Left ventricle myocardium inferior (tissue), 1 donor: ENCODE measurements around the gene DIDO1. TPM values are rescaled to one million over a fixed set of nuclear protein-coding genes. Genes with fewer than 3 reads are reported as not detected.

Source experiments
- DNase-seq: peaks from one replicate; pipeline ENCODE4 v3.0.0-alpha.2; 2020
- H3K27ac ChIP-seq: fragments of 200-600 bp; replicated peaks from 2 replicates; pipeline ENCODE4 v1.8.0; 2021
- H3K27me3 ChIP-seq: fragments of 200-600 bp; 2 replicates; pipeline ENCODE4 v1.8.0; 2021; ENCODE audit warnings: low read depth
- H3K36me3 ChIP-seq: fragments of 200-600 bp; 2 replicates; pipeline ENCODE4 v1.8.0; 2021
- H3K4me1 ChIP-seq: fragments of 200-600 bp; 2 replicates; pipeline ENCODE4 v1.8.0; 2021
- H3K4me3 ChIP-seq: fragments of 200-600 bp; 2 replicates; pipeline ENCODE4 v1.8.0; 2021; ENCODE audit warnings: mild to moderate bottlenecking, moderate library complexity
- H3K9me3 ChIP-seq: fragments of 200-600 bp; replicated peaks from 2 replicates; pipeline ENCODE4 v1.8.0; 2021
- intact Hi-C: fragments of 100-400 bp; cut with micrococcal nuclease; formaldehyde crosslinking; loops from one replicate; pipeline ENCODE4 v1.11.0; 2022
- total RNA-seq: library from RNA; stranded (reverse); fragmentation: NEBNext Ultra II Directional; extraction: Animal tissue kit (Norgen Biotek cat#: 25700); gene quantifications from one replicate; pipeline ENCODE4 v1.2.1, GENCODE V29; 2021
- TF ChIP-seq, protein P1 (sequence below): fragments of 200-600 bp; IDR thresholded peaks from 2 replicates; pipeline ENCODE4 v1.8.0; 2021; ENCODE audit warnings: antibody characterized with exemption, mild to moderate bottlenecking, borderline replicate concordance
- donor health status: DM: no; HTN: yes; CAD: no; lungs with severe emphysema.

Gene DIDO1
- total RNA-seq, 1 donor from 2014 or later = 37.0 TPM

DNA sequence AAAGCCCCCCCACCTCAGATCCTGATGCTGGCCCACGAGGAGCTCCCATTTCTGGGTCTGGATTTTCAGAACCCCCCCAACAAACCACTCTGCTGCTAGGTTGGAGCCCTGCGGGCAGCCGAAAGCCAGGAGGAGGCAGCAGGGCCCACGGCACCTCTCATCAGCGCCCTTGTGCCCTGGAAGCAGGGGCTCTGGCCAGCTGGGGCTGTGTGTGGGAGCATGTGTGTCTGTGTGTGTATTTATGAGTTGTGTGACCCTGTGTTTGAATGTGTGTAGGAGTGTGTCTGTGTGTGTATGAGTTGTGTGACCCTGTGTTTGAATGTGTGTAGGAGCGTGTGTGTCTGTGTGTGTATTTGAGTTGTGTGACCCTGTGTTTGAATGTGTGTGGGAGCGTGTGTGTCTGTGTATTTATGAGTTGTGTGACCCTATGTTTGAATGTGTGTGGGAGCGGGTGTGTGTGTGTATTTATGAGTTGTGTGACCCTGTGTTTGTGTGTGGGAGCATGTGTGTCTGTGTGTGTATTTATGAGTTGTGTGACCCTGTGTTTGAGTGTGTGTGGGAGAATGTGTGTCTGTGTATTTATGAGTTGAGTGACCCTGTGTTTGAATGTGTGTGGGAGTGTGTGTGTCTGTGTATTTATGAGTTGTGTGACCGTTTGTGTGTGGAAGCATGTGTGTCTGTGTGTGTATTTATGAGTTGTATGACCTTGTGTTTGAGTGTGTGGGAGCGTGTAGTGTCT is 45.1 kb upstream of the DIDO1 start:
- no peaks in the 10 kb centered on the region for H3K9me3 ChIP-seq
- peaks cover 15% of the 10 kb centered on the region for H3K4me1 ChIP-seq
- H3K27me3 ChIP-seq = peaks cover 83% of the 10 kb centered on the region
- no peak for DNase-seq
- TF ChIP-seq, protein P1, sequence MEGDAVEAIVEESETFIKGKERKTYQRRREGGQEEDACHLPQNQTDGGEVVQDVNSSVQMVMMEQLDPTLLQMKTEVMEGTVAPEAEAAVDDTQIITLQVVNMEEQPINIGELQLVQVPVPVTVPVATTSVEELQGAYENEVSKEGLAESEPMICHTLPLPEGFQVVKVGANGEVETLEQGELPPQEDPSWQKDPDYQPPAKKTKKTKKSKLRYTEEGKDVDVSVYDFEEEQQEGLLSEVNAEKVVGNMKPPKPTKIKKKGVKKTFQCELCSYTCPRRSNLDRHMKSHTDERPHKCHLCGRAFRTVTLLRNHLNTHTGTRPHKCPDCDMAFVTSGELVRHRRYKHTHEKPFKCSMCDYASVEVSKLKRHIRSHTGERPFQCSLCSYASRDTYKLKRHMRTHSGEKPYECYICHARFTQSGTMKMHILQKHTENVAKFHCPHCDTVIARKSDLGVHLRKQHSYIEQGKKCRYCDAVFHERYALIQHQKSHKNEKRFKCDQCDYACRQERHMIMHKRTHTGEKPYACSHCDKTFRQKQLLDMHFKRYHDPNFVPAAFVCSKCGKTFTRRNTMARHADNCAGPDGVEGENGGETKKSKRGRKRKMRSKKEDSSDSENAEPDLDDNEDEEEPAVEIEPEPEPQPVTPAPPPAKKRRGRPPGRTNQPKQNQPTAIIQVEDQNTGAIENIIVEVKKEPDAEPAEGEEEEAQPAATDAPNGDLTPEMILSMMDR = no peak
- intact Hi-C loops = no loop called here
- no peak overlapping the region for H3K4me3 ChIP-seq
- no peak overlapping the region for H3K27ac ChIP-seq
- H3K36me3 ChIP-seq = no peaks in the 10 kb centered on the region

DNA sequence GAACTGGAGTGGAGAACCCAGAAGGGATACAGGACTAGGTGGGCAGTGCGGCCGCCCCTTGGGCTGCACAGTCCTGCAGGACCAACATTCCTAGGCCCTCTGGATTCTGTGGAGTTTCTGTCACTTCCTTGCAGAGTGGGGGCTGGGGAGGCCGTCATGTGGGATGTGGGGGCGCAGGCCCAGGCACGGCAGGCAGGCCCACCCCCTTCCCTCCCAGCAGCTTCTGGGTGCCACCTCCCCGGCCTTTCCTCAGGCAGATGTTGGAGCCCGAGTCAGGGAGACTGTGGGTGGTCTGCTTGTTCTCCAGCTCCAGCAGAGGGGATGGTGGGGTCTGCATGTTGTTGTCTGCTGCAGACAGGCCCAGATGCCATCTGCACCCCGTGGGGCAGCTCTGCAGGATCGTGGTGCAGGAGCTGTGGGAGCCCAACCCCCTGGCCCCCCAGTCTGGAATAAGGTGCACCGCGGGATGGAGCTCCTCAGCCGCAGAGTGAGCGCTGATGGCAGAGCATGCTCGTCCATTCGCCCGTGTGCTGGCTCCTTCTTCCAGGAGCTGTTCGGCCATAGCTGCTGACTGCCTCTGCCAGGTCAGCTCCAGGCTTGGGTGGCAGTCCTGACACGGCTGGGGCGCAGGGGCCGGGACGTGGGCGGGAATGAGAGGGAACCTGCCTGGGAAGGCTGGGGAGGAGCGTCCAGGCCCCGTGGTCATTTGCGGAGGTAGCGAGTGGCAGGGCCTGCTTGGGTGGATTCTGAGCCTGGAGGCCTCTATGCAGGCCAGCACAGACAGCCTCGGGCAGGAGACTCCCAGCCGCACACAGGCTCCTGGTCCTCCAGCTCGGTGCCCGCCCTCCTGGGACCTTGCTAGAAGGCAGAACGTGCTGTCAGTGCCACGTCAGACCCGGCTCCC is 44.3 kb upstream of the DIDO1 start:
- Histone ChIP-seq H3K27me3 (peaks cover 74% of the 10 kb centered on the region), H3K27ac (no peak overlapping the region), H3K36me3 (no peaks in the 10 kb centered on the region), H3K4me3 (no peak overlapping the region), H3K4me1 (peaks cover 15% of the 10 kb centered on the region), H3K9me3 (no peaks in the 10 kb centered on the region)
- TF ChIP-seq, protein P1 = no peak
- intact Hi-C loops = no loop called here
- DNase-seq = no peak

DNA sequence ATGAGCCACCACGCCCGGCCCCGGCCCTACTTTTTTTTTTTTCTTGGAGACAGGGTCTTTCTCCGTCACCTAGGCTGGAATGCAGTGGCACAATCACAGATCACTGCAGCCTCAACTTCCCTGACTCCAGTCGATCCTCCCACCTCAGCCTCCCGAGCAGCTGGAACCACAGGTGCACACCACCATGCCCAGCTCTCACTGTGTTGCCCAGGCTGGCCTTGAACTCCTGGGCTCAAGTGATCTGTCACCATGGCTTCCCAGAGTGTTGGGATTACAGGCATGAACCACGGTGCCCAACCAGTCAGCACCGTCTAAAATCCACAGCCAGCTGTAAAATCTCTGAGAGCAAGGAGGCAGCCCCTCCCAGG is 43.6 kb upstream of the DIDO1 start:
- H3K27me3 ChIP-seq = peaks cover 68% of the 10 kb centered on the region
- TF ChIP-seq, protein P1 = no peak

DNA sequence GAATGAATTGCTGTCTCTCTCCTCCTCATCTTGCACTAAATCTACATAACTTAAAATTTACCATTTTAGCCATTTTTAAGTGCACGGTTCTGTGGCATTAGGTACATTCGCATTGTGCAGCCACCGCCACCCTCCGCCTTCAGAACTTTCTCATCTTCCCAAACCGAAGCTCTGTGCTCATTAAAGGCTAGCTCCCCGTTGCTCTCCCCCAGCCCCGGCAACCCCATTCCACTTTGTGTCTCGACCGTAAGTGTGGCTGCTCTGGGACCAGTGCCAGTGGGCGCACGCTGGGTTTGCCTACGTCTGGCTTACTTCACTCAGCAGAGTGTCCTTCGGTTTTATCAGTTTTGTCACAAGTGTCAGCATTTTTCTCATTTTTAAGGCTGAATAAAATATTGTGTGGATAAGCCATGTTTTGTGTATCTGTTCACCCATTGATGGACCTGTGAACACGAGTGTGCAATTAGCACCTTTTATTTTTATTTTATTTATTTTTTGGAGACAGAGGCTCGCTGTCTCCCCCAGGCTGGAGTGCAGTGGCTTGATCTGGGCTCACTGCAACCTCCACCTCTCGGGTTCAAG is 43.0 kb upstream of the DIDO1 start:
- TF ChIP-seq, protein P1 = no peak
- no peak overlapping the region for H3K27ac ChIP-seq
- peaks cover 15% of the 10 kb centered on the region for H3K4me1 ChIP-seq
- no peak for DNase-seq
- H3K27me3 ChIP-seq = peaks cover 62% of the 10 kb centered on the region
- no peaks in the 10 kb centered on the region for H3K9me3 ChIP-seq
- no peaks in the 10 kb centered on the region for H3K36me3 ChIP-seq
- intact Hi-C loops = no loop called here
- H3K4me3 ChIP-seq = no peak overlapping the region

More for the DNA sequence above, 43.6 kb upstream of the DIDO1 start:
- no peak for DNase-seq
- intact Hi-C loops = no loop called here
- H3K27ac ChIP-seq = no peak overlapping the region
- H3K9me3 ChIP-seq = no peaks in the 10 kb centered on the region
- H3K36me3 ChIP-seq = no peaks in the 10 kb centered on the region
- H3K4me3 ChIP-seq = no peak overlapping the region
- peaks cover 15% of the 10 kb centered on the region for H3K4me1 ChIP-seq

DNA sequence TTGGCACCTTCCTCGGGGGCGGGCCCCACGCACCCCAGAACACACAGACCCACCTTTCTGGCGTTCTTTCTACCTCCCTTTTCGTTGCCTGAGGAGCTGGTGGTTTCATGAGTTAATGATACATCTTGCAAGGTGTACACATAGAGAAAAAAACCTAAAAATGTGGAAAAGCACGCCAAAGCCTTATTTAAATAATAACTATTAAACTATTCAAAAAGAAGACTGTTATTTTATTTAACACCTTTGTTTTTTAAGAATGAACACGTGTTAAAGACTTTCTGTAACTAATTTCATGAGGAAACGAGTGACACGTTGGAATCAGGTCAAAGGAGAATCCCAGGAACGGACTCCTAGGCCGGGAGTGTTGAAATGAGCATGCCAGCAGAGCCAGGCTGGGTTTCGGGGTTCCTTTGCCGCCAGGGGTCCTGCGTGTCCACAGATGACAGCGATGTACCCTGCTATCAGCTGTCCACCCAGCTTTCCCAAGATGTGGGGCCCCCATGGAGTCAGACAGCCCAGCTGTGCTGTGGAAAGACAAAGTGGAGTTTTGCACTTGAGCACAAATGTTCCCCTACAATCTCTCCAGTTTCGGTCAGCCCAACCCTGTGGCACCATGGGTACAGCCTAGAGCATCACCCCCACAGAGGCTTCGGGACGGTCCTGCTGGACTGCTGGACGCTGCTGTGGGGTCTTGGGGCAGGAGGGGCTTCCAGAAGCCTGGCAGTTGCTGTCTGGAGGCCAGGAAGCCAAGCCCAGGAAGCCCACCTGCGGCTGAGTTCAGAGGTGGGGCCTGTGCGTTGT is 42.3 kb upstream of the DIDO1 start:
- Histone ChIP-seq H3K27ac (no peak overlapping the region), H3K4me3 (no peak overlapping the region), H3K27me3 (peaks cover 55% of the 10 kb centered on the region), H3K9me3 (no peaks in the 10 kb centered on the region), H3K36me3 (no peaks in the 10 kb centered on the region), H3K4me1 (peaks cover 15% of the 10 kb centered on the region)
- intact Hi-C loops = no loop called here
- TF ChIP-seq, protein P1 = no peak
- no peak for DNase-seq
